Measurements from ENCODE around the gene COL16A1.

DNA sequence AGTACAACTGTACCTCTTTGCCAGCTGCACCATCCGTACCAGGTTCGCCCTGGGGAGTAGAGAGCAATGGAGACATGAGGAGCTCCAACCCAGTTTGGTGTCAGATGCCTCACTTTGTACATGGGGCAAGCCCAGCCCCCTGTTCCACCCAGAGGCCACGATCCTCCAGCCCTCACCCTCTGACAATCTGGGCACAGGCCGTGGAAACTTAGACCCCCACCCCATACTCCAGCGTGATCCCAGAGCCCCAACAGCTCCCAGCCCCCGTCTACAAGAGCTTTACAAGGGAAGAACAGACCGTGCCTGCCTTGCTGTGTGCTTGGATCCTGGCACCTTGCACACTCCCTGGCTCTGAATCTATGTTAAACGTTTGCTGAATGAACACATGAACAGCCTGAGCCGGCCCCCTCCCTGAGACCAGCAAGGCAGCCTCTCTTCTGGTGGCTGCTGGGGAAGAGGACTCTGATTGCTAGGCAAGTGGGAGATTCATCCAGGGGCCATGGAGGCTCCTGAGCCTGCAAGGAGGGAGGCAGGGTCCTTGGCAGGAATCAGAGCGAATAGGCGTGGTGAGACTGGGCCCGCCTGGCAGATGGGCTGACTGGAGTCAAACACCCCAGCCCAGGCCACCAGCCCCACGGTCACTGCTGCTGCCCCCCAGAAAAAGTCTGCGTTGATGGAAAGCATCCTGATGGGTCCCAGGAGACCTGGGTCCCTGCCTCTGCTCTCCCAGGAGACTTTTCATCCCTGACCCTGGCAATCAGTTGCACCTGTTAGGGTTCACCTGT lies 46.6 kb downstream of the COL16A1 start:
- TF ChIP-seq, protein P1, sequence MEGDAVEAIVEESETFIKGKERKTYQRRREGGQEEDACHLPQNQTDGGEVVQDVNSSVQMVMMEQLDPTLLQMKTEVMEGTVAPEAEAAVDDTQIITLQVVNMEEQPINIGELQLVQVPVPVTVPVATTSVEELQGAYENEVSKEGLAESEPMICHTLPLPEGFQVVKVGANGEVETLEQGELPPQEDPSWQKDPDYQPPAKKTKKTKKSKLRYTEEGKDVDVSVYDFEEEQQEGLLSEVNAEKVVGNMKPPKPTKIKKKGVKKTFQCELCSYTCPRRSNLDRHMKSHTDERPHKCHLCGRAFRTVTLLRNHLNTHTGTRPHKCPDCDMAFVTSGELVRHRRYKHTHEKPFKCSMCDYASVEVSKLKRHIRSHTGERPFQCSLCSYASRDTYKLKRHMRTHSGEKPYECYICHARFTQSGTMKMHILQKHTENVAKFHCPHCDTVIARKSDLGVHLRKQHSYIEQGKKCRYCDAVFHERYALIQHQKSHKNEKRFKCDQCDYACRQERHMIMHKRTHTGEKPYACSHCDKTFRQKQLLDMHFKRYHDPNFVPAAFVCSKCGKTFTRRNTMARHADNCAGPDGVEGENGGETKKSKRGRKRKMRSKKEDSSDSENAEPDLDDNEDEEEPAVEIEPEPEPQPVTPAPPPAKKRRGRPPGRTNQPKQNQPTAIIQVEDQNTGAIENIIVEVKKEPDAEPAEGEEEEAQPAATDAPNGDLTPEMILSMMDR (IDR thresholded peaks at IDR 0.05), result no peak
- TF ChIP-seq POLR2AphosphoS5 (IDR thresholded peaks at IDR 0.05), result no peak
- no peak for TF ChIP-seq EP300 (IDR thresholded peaks at IDR 0.05; ENCODE audit: low read depth)

All from transverse colon (tissue), 4 donors.